GM13976 (cell line): ENCODE results near the gene NHLRC4.

Source experiments
- DNase-seq: peaks from one replicate; pipeline ENCODE4 v3.0.0; 2012; ENCODE audit warnings: low spot score
- CTCF ChIP-seq: IDR thresholded peaks from 2 replicates; pipeline ENCODE4 v1.5.1; 2012; ENCODE audit warnings: borderline replicate concordance, mild to moderate bottlenecking; ENCODE audit not compliant: insufficient read depth; ENCODE audit errors: extremely low read depth, missing control alignments, control extremely low read depth
- in situ Hi-C: fragments of 300-500 bp; cut with MboI; formaldehyde crosslinking; loops from one replicate; pipeline ENCODE4 v1.12.0; 2022; ENCODE audit warnings: low sequenced_read_pairs, mixed read lengths, inconsistent platforms; ENCODE audit not compliant: unreplicated experiment

NHLRC4 gene

GRCh38 chr16:554297-554621 lies 12.5 kb upstream of the NHLRC4 start:
- in situ Hi-C loops, result no loop called here
- no peak for DNase-seq
- TF ChIP-seq CTCF, result no peak

- TF ChIP-seq CTCF, result no peak
- in situ Hi-C loops, result no loop called here
- DNase-seq, result no peak
These were observed 12.0 kb upstream of the NHLRC4 start for GRCh38 chr16:554640-555365.

GRCh38 chr16:555528-556473 lies 11.0 kb upstream of the NHLRC4 start:
- no peak for TF ChIP-seq CTCF
- in situ Hi-C loops, result no loop called here
- DNase-seq, result no peak

- DNase-seq, result peak; percentile 44
- TF ChIP-seq CTCF, result no peak
- in situ Hi-C loops, result no loop called here
These were observed 10.2 kb upstream of the NHLRC4 start for GRCh38 chr16:556474-557173.

- in situ Hi-C loops, result no loop called here
- no peak for TF ChIP-seq CTCF
- DNase-seq, result peak; percentile 45
These were observed 9.1 kb upstream of the NHLRC4 start for GRCh38 chr16:557463-558297.

GRCh38 chr16:558298-559020 lies 8.3 kb upstream of the NHLRC4 start:
- in situ Hi-C loops, result no loop called here

More at GRCh38 chr16:558298-559020, 8.3 kb upstream of the NHLRC4 start:
- TF ChIP-seq CTCF, result no peak
- peak; percentile 52 for DNase-seq
